GM19455 (cell line): ENCODE measurements around the gene POLR2C.

Experiments
- ATAC-seq: cut with Tn5 transposase; IDR thresholded peaks from one replicate; pipeline ENCODE4 v1.9.1; 2021; ENCODE audit not compliant: unreplicated experiment

POLR2C gene

GRCh38 chr16:57500578-57501111 lies 38.2 kb downstream of the POLR2C start:
- ATAC-seq, result no peak

DNA sequence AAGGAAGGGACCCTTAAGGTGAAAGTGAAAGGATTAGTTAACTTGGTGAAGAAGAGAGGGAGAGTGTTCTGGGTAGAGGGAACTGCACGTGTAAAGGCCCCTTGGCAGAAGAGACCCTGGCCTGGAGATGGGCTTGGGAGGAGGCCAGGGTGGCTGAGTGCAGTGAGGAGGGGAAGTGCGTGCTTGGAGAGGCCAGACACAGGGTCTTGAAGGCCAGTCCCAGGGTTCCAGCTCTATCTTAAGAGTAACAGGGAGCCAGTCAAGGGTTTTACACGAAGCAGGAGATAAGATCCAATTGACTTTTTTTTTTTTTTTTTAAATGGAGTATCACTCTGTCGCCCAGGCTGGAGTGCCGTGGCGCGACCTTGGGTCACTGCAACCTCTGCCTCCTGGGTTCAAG lies 39.0 kb downstream of the POLR2C start:
- no peak for ATAC-seq

DNA sequence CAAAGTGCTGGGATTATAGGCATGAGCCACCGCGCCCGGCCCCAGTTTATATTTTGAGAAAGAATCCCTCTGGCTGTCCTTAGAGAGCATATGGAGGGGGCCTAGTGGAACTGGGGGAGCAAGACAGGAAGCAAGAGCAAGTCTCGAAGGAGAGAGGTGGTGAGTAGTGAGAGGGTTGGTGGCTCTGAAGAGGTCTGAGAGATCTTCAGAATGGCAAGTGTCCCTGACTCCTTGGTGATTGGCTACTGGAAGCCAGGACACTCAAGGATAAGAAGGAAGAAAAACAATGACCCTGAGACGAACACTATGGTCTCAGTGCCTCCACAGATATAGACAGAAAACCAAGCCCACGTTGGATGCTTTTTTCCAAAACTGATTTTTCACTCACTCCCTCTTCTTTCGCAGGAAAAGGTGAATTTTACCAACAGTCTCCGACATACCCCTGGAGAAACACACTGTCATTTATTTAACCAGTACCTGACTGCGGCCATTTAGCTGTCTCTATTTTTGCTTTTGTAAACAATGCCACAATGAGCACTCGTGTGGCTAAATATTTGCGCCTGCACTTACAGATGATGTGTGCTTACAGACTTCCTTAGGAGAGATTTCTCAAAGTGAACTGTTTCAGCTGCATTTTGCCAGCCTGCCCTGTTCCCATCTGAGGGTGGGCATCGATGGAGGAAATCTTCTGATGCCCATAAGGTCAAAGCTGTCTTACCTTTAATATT lies 39.7 kb downstream of the POLR2C start:
- ATAC-seq, result no peak

- ATAC-seq, result no peak
These were observed 40.9 kb downstream of the POLR2C start for GRCh38 chr16:57503366-57503765.

GRCh38 chr16:57504001-57504400 lies 41.5 kb downstream of the POLR2C start:
- no peak for ATAC-seq

- no peak for ATAC-seq
These were observed 42.0 kb downstream of the POLR2C start for GRCh38 chr16:57504491-57504890.

DNA sequence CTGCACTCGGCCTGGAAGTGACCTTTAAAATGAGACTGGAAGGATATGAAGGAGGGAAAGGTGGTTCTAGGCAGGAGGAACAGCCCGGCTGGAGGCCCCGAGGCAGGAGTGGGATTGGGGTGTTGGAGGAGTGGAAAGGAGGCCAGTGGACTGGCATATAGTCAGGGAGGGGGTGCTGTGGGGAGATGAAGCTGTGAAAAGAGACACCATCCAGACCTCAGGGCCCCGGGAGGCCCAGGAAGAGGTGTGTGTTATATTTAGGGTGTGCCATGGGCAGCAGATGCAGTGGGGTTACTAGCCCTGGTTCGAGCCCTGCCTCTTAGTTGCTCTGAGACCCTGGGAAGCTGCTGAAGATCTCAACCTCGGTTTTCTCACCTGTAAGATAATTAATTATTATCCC lies 42.7 kb downstream of the POLR2C start:
- no peak for ATAC-seq

DNA sequence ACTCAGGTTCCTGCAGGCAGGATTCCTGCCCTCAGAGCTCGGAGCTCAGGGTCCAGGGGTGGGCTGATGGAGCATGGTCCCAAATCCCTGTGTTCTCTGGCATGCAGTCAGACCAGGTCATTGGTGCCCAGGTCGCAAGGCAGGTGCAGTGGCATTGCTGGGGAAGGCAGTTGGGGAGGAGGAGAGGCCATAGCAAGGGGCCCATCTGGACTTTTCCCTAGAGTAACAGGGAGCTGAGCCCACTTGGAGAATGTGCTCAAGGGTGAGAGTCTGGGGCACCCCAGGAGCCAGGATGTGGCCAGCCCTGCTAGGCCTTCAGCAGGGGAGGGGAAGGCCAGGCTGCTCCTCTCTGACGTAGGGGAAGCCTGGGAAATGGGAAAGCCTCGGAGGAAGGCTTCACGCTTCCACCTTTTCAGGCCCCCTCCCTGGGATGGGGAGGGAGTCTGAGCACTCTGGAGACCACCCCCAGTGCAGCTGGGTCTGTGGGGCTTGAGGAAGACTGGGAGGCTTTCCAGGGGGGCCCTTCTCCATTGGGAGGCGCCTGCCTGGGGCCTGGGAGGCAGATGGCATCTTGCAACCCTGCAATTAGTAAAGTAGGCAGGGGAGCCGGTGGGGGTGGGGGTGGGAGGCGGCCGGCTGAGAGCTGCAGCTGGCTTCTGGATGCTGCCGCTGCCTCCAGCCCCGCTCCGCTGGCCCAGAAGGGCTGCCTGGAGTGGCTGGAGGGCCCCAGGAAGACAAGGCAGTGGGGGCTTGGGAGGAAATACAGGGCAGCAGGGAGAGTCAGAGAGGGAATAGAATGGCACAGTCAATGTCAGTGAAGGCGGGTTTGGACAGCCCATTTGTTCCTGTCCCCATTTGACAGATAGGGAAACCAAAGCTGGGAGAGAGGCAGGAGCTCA lies 44.9 kb downstream of the POLR2C start:
- ATAC-seq, result no peak

DNA sequence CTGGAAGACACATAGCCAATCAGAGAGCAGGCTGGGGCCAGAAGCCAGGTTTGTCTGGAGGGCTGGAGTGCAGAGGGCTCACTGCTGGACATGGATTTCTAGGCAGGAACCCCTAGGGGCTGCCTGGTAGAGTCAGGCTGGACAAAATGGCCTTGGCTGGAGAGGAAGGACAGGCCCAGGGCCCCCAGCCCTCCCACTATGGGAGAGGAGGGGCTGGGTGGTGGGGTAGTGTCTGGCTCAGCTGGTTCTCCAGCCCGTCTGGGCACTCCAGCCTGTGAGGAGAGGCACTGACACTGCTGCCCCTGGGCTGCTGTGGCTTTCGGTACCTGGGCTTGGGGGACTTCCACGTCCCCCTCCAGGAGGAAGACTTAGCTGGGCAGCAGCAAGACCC lies 45.6 kb downstream of the POLR2C start:
- ATAC-seq, result no peak

DNA sequence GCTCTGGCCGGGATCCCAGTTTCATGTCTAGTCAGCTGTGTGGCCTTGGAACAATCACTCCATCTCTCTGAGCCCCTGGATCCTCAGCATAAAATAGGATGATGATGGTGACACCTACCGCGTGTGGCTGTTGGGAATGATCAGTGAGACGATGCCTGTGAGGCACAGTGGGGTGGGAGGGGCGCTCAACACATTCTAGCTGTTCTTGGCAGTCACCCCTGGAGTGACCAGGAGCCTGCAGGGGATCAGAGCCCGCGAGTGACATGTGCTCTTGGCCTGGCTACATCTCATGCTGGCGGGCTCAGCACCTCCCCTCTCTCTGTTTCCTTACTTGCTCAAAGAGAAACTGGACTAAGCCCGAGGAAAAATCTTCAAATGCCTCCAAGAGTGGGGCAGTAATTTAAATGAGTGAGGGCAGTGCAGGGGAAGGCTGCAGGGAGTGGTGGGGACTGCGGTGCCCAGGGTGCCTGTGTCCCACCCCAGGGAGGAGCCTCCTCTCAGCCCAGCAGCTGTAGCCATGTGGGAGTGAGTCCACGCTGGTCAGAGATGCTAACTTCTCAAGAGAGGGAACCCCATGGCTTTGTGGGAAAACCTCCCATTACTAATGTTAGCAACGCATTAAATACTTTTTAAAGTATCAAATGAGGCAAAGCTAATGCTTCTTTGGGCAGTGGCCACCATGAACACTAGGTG lies 46.9 kb downstream of the POLR2C start:
- no peak for ATAC-seq

DNA sequence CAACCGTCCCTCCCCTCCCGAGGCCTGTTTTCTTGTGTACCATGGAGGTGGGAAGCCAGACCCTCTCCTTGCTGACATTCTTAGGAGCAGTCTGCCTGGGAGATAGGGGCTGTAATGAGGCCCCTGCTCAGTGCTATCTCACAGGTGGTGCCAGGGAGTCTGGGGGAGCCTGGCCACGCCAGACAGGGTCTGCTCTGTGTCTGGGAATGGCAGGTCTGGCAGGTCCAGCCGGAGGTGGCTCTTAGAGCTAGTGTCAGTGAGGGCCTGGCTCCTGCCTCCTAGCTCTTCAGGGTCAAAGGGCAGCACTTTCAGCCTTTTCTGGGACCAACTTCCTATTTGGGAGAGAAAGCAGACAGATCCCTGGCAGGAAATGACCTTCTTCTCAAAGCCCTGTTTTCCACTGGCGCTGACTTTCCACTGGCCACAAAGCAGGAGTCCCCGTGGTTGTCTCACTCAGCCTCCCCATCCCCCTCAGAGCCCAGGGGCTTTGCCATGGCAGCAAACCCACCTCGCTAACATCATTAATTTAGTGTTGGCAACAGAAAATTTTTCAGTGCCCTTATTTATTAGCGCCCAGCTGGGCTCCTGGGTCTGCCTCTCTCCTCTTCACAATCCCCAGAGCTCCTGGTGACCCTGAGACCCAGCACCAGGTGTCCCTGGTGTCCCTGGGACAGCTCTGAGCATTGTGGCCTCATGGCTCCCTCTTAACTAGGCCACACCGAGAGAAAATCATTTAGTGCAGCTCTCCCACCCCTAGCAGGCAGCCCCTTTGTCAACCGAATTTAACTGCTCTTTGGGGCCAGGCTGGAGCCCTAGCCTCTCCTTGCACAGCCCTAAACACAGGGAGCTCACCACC lies 47.8 kb downstream of the POLR2C start:
- ATAC-seq, result no peak

GRCh38 chr16:57512296-57513001 lies 50.0 kb downstream of the POLR2C start:
- no peak for ATAC-seq

- ATAC-seq, result no peak
These were observed 51.1 kb downstream of the POLR2C start for GRCh38 chr16:57513371-57514102.

- ATAC-seq, result no peak
These were observed 51.9 kb downstream of the POLR2C start for GRCh38 chr16:57514371-57514770.

GRCh38 chr16:57514791-57515600 lies 52.5 kb downstream of the POLR2C start:
- ATAC-seq, result no peak

DNA sequence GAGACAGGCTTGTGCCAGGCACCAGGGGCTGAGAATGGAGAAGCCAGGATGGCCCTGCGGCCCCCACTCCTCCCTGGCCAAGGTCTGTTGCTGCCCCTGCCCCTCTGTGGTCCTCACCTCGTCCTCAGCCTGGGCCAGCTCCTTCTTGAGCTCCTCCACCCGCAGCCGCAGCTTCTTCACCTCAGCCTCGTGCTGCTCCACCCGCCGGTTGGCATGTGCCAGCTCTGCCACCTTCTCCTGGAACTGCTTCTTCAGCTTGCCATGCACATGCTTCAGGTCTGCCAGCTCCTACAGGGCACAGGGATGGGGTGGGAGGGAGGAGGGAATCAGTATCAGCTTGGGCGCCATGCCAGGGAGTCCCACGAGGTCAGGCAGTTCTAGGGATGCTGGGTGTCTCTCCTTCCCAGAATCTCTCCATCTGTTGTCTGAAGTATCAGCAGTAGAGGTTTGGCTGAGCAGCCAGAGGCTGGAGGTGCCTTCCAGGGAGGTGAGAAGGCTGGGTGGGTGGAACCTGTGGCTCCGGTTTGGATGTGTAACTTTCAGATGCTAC lies 53.8 kb downstream of the POLR2C start:
- ATAC-seq, result no peak

DNA sequence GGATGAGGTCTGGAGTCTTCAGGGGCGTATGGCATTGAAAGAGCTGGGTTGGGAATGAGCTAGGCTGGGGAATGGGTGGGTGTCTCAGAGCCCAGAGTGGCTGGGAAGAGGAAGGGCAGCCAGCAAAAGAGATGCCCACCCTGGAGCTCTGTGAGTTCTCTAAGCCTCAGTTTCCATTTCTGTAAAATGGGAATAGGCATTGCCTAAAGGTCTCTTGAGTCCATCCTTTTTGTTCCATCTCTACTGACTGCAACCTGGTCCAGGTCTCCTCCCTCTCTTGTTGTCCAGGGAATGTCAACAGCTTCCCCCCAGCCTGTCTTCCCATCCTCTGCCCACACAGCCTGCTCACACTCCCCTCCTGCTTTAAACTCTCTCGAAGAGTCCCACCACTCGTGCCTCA lies 54.3 kb downstream of the POLR2C start:
- ATAC-seq, result no peak
